ENCODE measurements around the gene NTNG2.

NTNG2 gene

GRCh38 chr9:132218208-132218607 is 56.4 kb downstream of the NTNG2 start:
- H3K27ac ChIP-seq (ENCODE audit: low read depth, low read length, severe bottlenecking): no peak overlapping the region
- no peaks in the 10 kb centered on the region for H3K36me3 ChIP-seq (ENCODE audit: control insufficient read depth, insufficient read depth, low read length)
- H3K4me3 ChIP-seq (ENCODE audit: extremely low read depth, insufficient read depth, low read length, poor library complexity, severe bottlenecking): no peak overlapping the region
- peaks cover 12% of the 10 kb centered on the region for H3K4me1 ChIP-seq (ENCODE audit: control insufficient read depth, insufficient read depth, low read length, poor library complexity, severe bottlenecking)
- no peaks in the 10 kb centered on the region for H3K9me3 ChIP-seq (ENCODE audit: control insufficient read depth, low read length)
- WGBS, 2 experiments (ENCODE audit: insufficient coverage in 2 of 2): 77 to 91% methylated on average over 4 to 7 of the region's 8 CpGs

DNA sequence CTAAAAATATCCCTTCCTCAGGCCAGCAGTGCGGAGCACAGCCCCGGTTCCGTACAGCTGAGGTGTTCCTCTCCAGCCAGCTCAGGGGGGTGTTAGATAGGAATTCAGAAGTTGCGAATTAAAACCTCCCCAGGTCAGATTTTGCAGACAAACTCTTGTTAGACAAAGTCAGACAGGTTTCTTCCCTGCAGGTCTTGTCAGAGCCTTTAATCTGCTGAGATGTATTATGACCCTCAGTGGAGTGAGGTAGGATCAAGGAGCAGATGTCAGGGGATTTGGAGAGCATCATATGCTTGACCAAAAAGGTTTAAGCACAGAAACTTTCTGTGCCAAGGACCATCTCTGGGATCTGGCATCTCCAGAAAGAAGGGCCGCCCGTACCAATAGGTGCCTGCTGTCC is 60.1 kb downstream of the NTNG2 start:
- Histone ChIP-seq H3K27ac (ENCODE audit: low read depth, low read length, severe bottlenecking) (no peak overlapping the region), H3K4me1 (ENCODE audit: control insufficient read depth, insufficient read depth, low read length, poor library complexity, severe bottlenecking) (no peaks in the 10 kb centered on the region), H3K9me3 (ENCODE audit: control insufficient read depth, low read length) (no peaks in the 10 kb centered on the region), H3K4me3 (ENCODE audit: extremely low read depth, insufficient read depth, low read length, poor library complexity, severe bottlenecking) (no peak overlapping the region), H3K36me3 (ENCODE audit: control insufficient read depth, insufficient read depth, low read length) (no peaks in the 10 kb centered on the region)
- 98 to 100% methylated on average over 2 to 4 of the region's 6 CpGs for WGBS, 2 experiments (ENCODE audit: insufficient coverage in 2 of 2)

GRCh38 chr9:132224645-132225044 is 62.8 kb downstream of the NTNG2 start:
- Histone ChIP-seq H3K9me3 (ENCODE audit: control insufficient read depth, low read length) (no peaks in the 10 kb centered on the region), H3K36me3 (ENCODE audit: control insufficient read depth, insufficient read depth, low read length) (no peaks in the 10 kb centered on the region), H3K4me3 (ENCODE audit: extremely low read depth, insufficient read depth, low read length, poor library complexity, severe bottlenecking) (no peak overlapping the region), H3K4me1 (ENCODE audit: control insufficient read depth, insufficient read depth, low read length, poor library complexity, severe bottlenecking) (no peaks in the 10 kb centered on the region), H3K27ac (ENCODE audit: low read depth, low read length, severe bottlenecking) (no peak overlapping the region)
- 70 to 100% methylated on average over 1 to 2 of the region's 3 CpGs for WGBS, 2 experiments (ENCODE audit: insufficient coverage in 2 of 2)

DNA sequence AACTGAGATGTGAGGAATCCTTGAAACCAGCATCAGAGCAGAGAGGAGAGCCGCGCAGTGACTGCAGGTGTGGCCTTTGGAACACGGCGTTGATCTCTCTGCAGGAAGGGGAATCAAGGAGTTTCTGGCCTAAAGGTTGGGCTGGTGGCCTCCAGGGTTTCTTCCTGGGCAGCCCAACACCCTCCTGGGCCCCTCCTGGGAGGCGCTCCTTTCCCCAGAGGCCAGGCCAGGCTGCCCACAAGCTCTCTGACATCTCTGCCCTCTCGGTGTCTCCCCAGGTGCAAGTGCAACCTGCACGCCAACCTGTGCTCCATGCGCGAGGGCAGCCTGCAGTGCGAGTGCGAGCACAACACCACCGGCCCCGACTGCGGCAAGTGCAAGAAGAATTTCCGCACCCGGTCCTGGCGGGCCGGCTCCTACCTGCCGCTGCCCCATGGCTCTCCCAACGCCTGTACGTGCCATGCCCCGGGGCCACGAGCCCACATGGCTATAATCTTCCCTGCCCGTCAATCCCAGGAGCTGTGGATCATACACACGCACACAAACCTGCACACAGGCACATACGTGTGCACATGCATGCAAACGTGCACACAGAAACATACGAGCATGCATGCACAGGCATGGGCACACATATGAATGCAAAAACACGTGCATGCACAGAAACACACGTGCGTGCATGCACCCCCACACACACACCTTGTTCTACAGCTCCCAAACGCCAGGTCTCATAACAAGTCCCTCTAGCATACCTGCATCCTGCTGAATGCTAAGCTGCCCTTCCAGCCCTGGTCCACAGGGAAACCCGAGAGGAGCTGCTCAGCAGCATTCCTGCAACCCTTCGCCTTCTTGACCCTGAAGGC is 64.9 kb downstream of the NTNG2 start:
- 89% methylated on average over 31 to 34 of the region's 34 CpGs for WGBS, 2 experiments (ENCODE audit: insufficient coverage in 2 of 2)
- H3K27ac ChIP-seq (ENCODE audit: low read depth, low read length, severe bottlenecking): no peak overlapping the region
- no peaks in the 10 kb centered on the region for H3K9me3 ChIP-seq (ENCODE audit: control insufficient read depth, low read length)
- H3K36me3 ChIP-seq (ENCODE audit: control insufficient read depth, insufficient read depth, low read length): no peaks in the 10 kb centered on the region
- no peak overlapping the region for H3K4me3 ChIP-seq (ENCODE audit: extremely low read depth, insufficient read depth, low read length, poor library complexity, severe bottlenecking)
- H3K4me1 ChIP-seq (ENCODE audit: control insufficient read depth, insufficient read depth, low read length, poor library complexity, severe bottlenecking): no peaks in the 10 kb centered on the region

- no peaks in the 10 kb centered on the region for H3K36me3 ChIP-seq (ENCODE audit: control insufficient read depth, insufficient read depth, low read length)
- H3K4me3 ChIP-seq (ENCODE audit: extremely low read depth, insufficient read depth, low read length, poor library complexity, severe bottlenecking): no peak overlapping the region
- H3K27ac ChIP-seq (ENCODE audit: low read depth, low read length, severe bottlenecking): no peak overlapping the region
- no peaks in the 10 kb centered on the region for H3K4me1 ChIP-seq (ENCODE audit: control insufficient read depth, insufficient read depth, low read length, poor library complexity, severe bottlenecking)
- no peaks in the 10 kb centered on the region for H3K9me3 ChIP-seq (ENCODE audit: control insufficient read depth, low read length)
- 87 to 91% methylated on average over 11 of the region's 12 CpGs for WGBS, 2 experiments (ENCODE audit: insufficient coverage in 2 of 2)
Measured at GRCh38 chr9:132228062-132228461, 66.2 kb downstream of the NTNG2 start.

- Histone ChIP-seq H3K36me3 (ENCODE audit: control insufficient read depth, insufficient read depth, low read length) (no peaks in the 10 kb centered on the region), H3K4me1 (ENCODE audit: control insufficient read depth, insufficient read depth, low read length, poor library complexity, severe bottlenecking) (no peaks in the 10 kb centered on the region), H3K27ac (ENCODE audit: low read depth, low read length, severe bottlenecking) (no peak overlapping the region), H3K9me3 (ENCODE audit: control insufficient read depth, low read length) (no peaks in the 10 kb centered on the region), H3K4me3 (ENCODE audit: extremely low read depth, insufficient read depth, low read length, poor library complexity, severe bottlenecking) (no peak overlapping the region)
- 71 to 91% methylated on average over 2 to 3 of the region's 4 CpGs for WGBS, 2 experiments (ENCODE audit: insufficient coverage in 2 of 2)
Measured at GRCh38 chr9:132230605-132231004, 68.7 kb downstream of the NTNG2 start.

GRCh38 chr9:132231019-132231701 is 69.3 kb downstream of the NTNG2 start:
- 83 to 84% methylated on average over 16 of the region's 20 CpGs for WGBS, 2 experiments (ENCODE audit: insufficient coverage in 2 of 2)
- Histone ChIP-seq H3K36me3 (ENCODE audit: control insufficient read depth, insufficient read depth, low read length) (no peaks in the 10 kb centered on the region), H3K9me3 (ENCODE audit: control insufficient read depth, low read length) (no peaks in the 10 kb centered on the region), H3K4me1 (ENCODE audit: control insufficient read depth, insufficient read depth, low read length, poor library complexity, severe bottlenecking) (no peaks in the 10 kb centered on the region), H3K4me3 (ENCODE audit: extremely low read depth, insufficient read depth, low read length, poor library complexity, severe bottlenecking) (no peak overlapping the region), H3K27ac (ENCODE audit: low read depth, low read length, severe bottlenecking) (no peak overlapping the region)

DNA sequence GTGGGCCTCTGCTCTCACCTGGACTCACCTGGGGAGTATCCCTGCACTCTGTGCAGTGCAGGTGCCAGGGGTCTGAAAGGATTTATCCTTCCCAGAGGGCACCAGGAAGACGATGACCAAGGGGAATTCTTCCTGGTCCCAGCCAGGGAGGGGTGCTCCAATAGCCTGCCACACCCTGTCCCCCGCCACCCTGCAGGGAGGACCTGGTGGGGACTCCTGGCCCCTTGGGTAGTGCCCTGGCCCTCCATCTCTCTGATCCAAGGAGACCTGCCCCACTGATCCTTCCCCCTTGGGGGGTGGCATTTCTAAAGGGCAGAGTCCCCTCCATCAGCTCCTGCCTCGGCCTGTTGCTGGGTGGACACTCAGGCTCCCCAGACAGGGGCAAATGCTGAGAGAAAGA is 70.7 kb downstream of the NTNG2 start:
- H3K36me3 ChIP-seq (ENCODE audit: control insufficient read depth, insufficient read depth, low read length): no peaks in the 10 kb centered on the region
- no peak overlapping the region for H3K4me3 ChIP-seq (ENCODE audit: extremely low read depth, insufficient read depth, low read length, poor library complexity, severe bottlenecking)
- WGBS, 2 experiments (ENCODE audit: insufficient coverage in 2 of 2): 71 to 88% methylated on average over 3 of the region's 3 CpGs
- no peaks in the 10 kb centered on the region for H3K9me3 ChIP-seq (ENCODE audit: control insufficient read depth, low read length)
- H3K27ac ChIP-seq (ENCODE audit: low read depth, low read length, severe bottlenecking): no peak overlapping the region
- no peaks in the 10 kb centered on the region for H3K4me1 ChIP-seq (ENCODE audit: control insufficient read depth, insufficient read depth, low read length, poor library complexity, severe bottlenecking)

- Histone ChIP-seq H3K27ac (ENCODE audit: low read depth, low read length, severe bottlenecking) (no peak overlapping the region), H3K9me3 (ENCODE audit: control insufficient read depth, low read length) (no peaks in the 10 kb centered on the region), H3K4me3 (ENCODE audit: extremely low read depth, insufficient read depth, low read length, poor library complexity, severe bottlenecking) (no peak overlapping the region), H3K36me3 (ENCODE audit: control insufficient read depth, insufficient read depth, low read length) (no peaks in the 10 kb centered on the region), H3K4me1 (ENCODE audit: control insufficient read depth, insufficient read depth, low read length, poor library complexity, severe bottlenecking) (no peaks in the 10 kb centered on the region)
- 80 to 83% methylated on average over 1 to 2 of the region's 3 CpGs for WGBS, 2 experiments (ENCODE audit: insufficient coverage in 2 of 2)
Measured at GRCh38 chr9:132233138-132233537, 71.3 kb downstream of the NTNG2 start.

DNA sequence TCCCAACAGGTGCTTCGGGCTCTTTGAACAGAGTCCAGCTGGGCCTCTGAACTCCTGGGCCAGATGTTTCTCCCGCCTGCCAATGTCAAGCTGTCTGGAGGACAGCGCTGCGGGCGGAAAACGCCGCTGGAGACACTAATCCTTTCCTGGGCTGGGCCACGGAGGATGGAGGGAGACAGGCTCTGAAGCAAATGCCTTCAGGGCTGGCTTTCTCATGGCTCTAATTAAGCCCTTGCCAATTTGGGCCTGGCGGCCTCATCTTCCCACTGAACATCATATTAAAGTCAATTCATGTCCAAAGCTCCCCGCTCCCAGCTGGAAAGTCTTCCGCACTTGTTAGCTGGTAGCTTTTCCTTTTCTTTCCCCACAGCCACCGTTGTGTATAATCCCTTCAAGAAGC is 72.7 kb downstream of the NTNG2 start:
- Histone ChIP-seq H3K4me1 (ENCODE audit: control insufficient read depth, insufficient read depth, low read length, poor library complexity, severe bottlenecking) (no peaks in the 10 kb centered on the region), H3K9me3 (ENCODE audit: control insufficient read depth, low read length) (no peaks in the 10 kb centered on the region), H3K36me3 (ENCODE audit: control insufficient read depth, insufficient read depth, low read length) (no peaks in the 10 kb centered on the region), H3K27ac (ENCODE audit: low read depth, low read length, severe bottlenecking) (no peak overlapping the region), H3K4me3 (ENCODE audit: extremely low read depth, insufficient read depth, low read length, poor library complexity, severe bottlenecking) (no peak overlapping the region)
- 92 to 95% methylated on average over 11 to 12 of the region's 12 CpGs for WGBS, 2 experiments (ENCODE audit: insufficient coverage in 2 of 2)

GRCh38 chr9:132235125-132235524 is 73.3 kb downstream of the NTNG2 start:
- Histone ChIP-seq H3K36me3 (ENCODE audit: control insufficient read depth, insufficient read depth, low read length) (no peaks in the 10 kb centered on the region), H3K4me1 (ENCODE audit: control insufficient read depth, insufficient read depth, low read length, poor library complexity, severe bottlenecking) (no peaks in the 10 kb centered on the region), H3K27ac (ENCODE audit: low read depth, low read length, severe bottlenecking) (no peak overlapping the region), H3K4me3 (ENCODE audit: extremely low read depth, insufficient read depth, low read length, poor library complexity, severe bottlenecking) (no peak overlapping the region), H3K9me3 (ENCODE audit: control insufficient read depth, low read length) (no peaks in the 10 kb centered on the region)
- 81 to 99% methylated on average over 7 to 9 of the region's 9 CpGs for WGBS, 2 experiments (ENCODE audit: insufficient coverage in 2 of 2)

Measured in mesodermal cell (in vitro differentiated cells).